RWPE2 (cell line): Measurements from ENCODE around the gene TEX2.

Source experiments
- ATAC-seq: fragments of 200-7000 bp; cut with Tn5 transposase; 3 replicates; pipeline ENCODE4 v1.9.1; 2021; ENCODE audit warnings: low read depth
- DNase-seq: peaks from one replicate; pipeline ENCODE4 v3.0.0-alpha.2; 2020; ENCODE audit warnings: low spot score
- H3K27ac ChIP-seq: fragments of 450-650 bp; 2 replicates; pipeline ENCODE4 v1.5.1; 2017; ENCODE audit warnings: mild to moderate bottlenecking; ENCODE audit not compliant: poor library complexity, severe bottlenecking
- H3K27me3 ChIP-seq: fragments of 250-450 bp; sonication (Bioruptor Pico); 2 replicates; pipeline ENCODE4 v1.5.1; 2021; ENCODE audit warnings: mild to moderate bottlenecking, moderate library complexity; ENCODE audit not compliant: insufficient read depth, poor library complexity, severe bottlenecking
- H3K36me3 ChIP-seq: fragments of 250-450 bp; sonication (Bioruptor Pico); 2 replicates; pipeline ENCODE4 v1.5.1; 2020; ENCODE audit warnings: low read depth, mild to moderate bottlenecking, moderate library complexity
- H3K4me1 ChIP-seq: fragments of 250-450 bp; sonication (Bioruptor Pico); 2 replicates; pipeline ENCODE4 v1.5.1; 2021; ENCODE audit warnings: mild to moderate bottlenecking, moderate library complexity; ENCODE audit not compliant: insufficient read depth, poor library complexity, severe bottlenecking
- H3K4me3 ChIP-seq: fragments of 250-450 bp; sonication (Bioruptor Pico); 2 replicates; pipeline ENCODE4 v1.5.1; 2021; ENCODE audit warnings: mild to moderate bottlenecking, moderate library complexity; ENCODE audit not compliant: severe bottlenecking
- H3K9me3 ChIP-seq: fragments of 250-450 bp; sonication (Bioruptor Pico); 2 replicates; pipeline ENCODE4 v1.5.1; 2021; ENCODE audit warnings: mild to moderate bottlenecking, moderate library complexity; ENCODE audit not compliant: severe bottlenecking
- TF ChIP-seq, protein P1 (sequence below): fragments of 450-650 bp; IDR thresholded peaks from one replicate; pipeline ENCODE4 v1.5.1; 2017; ENCODE audit warnings: mild to moderate bottlenecking, moderate library complexity; ENCODE audit not compliant: poor library complexity, severe bottlenecking

TEX2 gene

DNA sequence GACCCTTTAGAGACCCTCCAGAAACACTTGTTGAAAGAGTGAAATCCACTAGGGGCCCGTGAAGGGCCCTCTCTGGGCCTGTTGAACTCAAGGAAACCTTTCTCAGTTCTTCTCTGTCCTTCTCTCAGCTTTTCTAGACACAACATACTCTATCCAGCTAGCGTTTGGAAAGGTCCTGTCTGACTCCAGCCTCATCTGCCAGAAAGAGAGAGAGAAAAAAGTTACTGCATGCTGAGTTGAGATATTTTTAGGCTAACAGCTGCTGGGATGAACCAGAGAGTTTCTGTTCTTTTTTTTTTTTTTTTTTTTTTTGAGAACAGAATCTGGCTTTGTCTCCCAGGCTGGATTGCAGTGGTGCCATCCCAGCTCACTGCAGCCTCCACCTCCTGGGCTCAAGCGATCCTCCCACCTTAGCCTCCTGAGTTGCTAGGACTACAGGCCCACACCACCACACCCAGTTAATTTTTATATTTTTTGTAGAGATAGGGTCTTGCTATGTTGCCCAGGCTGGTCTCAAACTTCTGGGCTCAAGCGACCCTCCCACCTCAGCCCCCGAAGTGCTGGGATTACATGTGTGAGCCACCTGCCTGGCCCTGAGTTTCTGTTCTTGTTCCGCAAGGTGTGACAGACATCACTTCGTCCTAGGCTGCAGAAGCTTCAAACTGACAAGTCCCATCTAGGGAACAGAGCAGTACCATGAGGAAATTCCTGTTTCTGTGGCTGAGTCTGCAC, 14.9 kb upstream of the TEX2 start:
- H3K36me3 ChIP-seq = no peaks in the 10 kb centered on the region
- TF ChIP-seq, protein P1, sequence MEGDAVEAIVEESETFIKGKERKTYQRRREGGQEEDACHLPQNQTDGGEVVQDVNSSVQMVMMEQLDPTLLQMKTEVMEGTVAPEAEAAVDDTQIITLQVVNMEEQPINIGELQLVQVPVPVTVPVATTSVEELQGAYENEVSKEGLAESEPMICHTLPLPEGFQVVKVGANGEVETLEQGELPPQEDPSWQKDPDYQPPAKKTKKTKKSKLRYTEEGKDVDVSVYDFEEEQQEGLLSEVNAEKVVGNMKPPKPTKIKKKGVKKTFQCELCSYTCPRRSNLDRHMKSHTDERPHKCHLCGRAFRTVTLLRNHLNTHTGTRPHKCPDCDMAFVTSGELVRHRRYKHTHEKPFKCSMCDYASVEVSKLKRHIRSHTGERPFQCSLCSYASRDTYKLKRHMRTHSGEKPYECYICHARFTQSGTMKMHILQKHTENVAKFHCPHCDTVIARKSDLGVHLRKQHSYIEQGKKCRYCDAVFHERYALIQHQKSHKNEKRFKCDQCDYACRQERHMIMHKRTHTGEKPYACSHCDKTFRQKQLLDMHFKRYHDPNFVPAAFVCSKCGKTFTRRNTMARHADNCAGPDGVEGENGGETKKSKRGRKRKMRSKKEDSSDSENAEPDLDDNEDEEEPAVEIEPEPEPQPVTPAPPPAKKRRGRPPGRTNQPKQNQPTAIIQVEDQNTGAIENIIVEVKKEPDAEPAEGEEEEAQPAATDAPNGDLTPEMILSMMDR = no peak
- ATAC-seq = no peak; the same call in 2 of the 3 replicates
- no peak for DNase-seq
- no peaks in the 10 kb centered on the region for H3K9me3 ChIP-seq
- peak overlapping the region; percentile 30 for H3K27ac ChIP-seq
- no peak overlapping the region for H3K4me3 ChIP-seq
- H3K4me1 ChIP-seq = peaks cover 4% of the 10 kb centered on the region
- no peaks in the 10 kb centered on the region for H3K27me3 ChIP-seq

DNA sequence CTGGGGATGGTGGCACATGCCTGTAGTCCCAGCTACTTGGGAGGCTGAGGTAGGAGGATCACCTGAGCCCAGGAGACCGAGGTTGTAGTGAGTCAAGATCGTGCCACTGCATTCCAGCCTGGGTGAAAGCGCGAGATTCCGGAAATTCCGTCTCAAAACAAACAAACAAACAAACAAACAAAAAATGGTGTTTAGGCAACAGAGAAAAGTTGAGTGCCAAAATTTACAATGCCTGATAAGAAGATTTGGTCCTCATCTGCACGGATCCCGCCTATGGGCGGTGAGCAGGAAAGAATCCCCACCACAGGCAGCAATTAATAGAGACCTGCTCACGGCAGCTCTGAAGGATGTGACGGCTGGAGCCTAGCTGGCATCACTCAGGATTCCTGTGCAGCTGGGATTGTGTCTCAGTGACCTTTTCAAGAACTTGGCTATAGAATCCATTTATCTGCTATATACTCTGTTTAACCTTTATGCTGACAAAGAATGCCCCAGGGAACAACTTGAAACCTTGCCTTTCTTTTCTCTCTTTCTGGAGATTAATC, 14.0 kb upstream of the TEX2 start:
- H3K9me3 ChIP-seq = peaks cover 2% of the 10 kb centered on the region
- no peaks in the 10 kb centered on the region for H3K36me3 ChIP-seq
- TF ChIP-seq, protein P1 = no peak
- no peak overlapping the region for H3K27ac ChIP-seq
- peaks cover 4% of the 10 kb centered on the region for H3K4me1 ChIP-seq
- no peaks in the 10 kb centered on the region for H3K27me3 ChIP-seq
- H3K4me3 ChIP-seq = no peak overlapping the region
- DNase-seq = no peak
- no peak for ATAC-seq

DNA sequence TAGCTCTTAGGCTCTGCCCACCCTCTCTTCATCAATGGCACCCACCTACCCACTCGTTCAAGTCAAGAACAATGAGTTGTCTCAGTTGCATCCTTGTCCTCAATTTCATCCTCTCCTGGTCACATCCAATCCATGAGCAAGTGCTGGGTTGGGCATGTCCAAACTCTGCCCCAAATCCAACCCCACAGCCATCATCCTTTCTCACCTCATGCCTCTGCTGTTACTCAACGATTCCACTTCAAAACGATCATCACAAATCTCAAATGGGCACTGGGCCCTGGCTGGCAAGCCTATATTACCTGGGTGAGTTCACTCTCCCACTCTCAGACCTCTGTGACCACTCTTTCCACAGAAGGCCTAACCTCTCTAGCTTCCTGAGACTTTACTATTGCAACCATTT, 12.0 kb upstream of the TEX2 start:
- Histone ChIP-seq H3K4me1 (peaks cover 4% of the 10 kb centered on the region), H3K36me3 (no peaks in the 10 kb centered on the region), H3K27me3 (no peaks in the 10 kb centered on the region), H3K4me3 (no peak overlapping the region), H3K9me3 (peaks cover 2% of the 10 kb centered on the region), H3K27ac (no peak overlapping the region)
- TF ChIP-seq, protein P1 = no peak
- ATAC-seq = no peak
- DNase-seq = no peak

GRCh38 chr17:64273006-64273405, 9.9 kb upstream of the TEX2 start:
- ATAC-seq = no peak
- no peaks in the 10 kb centered on the region for H3K36me3 ChIP-seq

More at GRCh38 chr17:64273006-64273405, 9.9 kb upstream of the TEX2 start:
- H3K27me3 ChIP-seq = no peaks in the 10 kb centered on the region
- no peak for DNase-seq
- no peak overlapping the region for H3K27ac ChIP-seq
- H3K4me3 ChIP-seq = no peak overlapping the region
- H3K4me1 ChIP-seq = no peaks in the 10 kb centered on the region
- TF ChIP-seq, protein P1 = no peak
- H3K9me3 ChIP-seq = peaks cover 2% of the 10 kb centered on the region
